Mesendoderm (in vitro differentiated cells): Measurements from ENCODE around the gene WNK2.
"Not testable (repeated sequence)": the region's sequence is repeated elsewhere in the genome, so short reads cannot be mapped to it uniquely, and the experiment has no call there.

Source experiments
- DNase-seq: peaks from one replicate; pipeline ENCODE4 v3.0.0; 2013
- H2AK5ac ChIP-seq: 2 replicates; pipeline ENCODE4 v1.6.1; 2013; ENCODE audit warnings: low read length, inconsistent platforms
- H2BK120ac ChIP-seq: 2 replicates; pipeline ENCODE4 v1.6.1; 2013; ENCODE audit warnings: low read depth, mild to moderate bottlenecking, low read length, moderate library complexity, mixed read lengths
- H2BK15ac ChIP-seq: replicated peaks from 2 replicates; pipeline ENCODE4 v1.6.1; 2013; ENCODE audit warnings: low read depth, mild to moderate bottlenecking, moderate library complexity
- H2BK5ac ChIP-seq: 2 replicates; pipeline ENCODE4 v1.6.1; 2013; ENCODE audit warnings: low read length, inconsistent platforms
- H3K18ac ChIP-seq: 2 replicates; pipeline ENCODE4 v1.6.1; 2013; ENCODE audit warnings: mild to moderate bottlenecking, low read length, mixed read lengths
- H3K23ac ChIP-seq: one replicate; pipeline ENCODE4 v1.6.1; 2013; ENCODE audit warnings: low read length
- H3K27ac ChIP-seq: 2 replicates; pipeline ENCODE4 v1.5.1; 2013; ENCODE audit warnings: low read depth, mild to moderate bottlenecking, inconsistent platforms, low read length, moderate library complexity
- H3K27me3 ChIP-seq: 2 replicates; pipeline ENCODE4 v1.6.1; 2013; ENCODE audit warnings: low read length, control low read depth, mild to moderate bottlenecking, inconsistent platforms; ENCODE audit not compliant: insufficient read depth, poor library complexity
- H3K36me3 ChIP-seq: 2 replicates; pipeline ENCODE4 v1.6.1; 2013; ENCODE audit warnings: low read length, inconsistent platforms; ENCODE audit not compliant: control insufficient read depth, insufficient read depth
- H3K4ac ChIP-seq: one replicate; pipeline ENCODE4 v1.6.1; 2013; ENCODE audit warnings: low read depth, mild to moderate bottlenecking, low read length, moderate library complexity
- H3K4me1 ChIP-seq: 2 replicates; pipeline ENCODE4 v1.6.1; 2013; ENCODE audit warnings: low read depth, low read length, inconsistent platforms; ENCODE audit not compliant: control insufficient read depth
- H3K4me2 ChIP-seq: 2 replicates; pipeline ENCODE4 v1.6.1; 2013; ENCODE audit warnings: low read length
- H3K4me3 ChIP-seq: 2 replicates; pipeline ENCODE4 v1.5.1; 2013; ENCODE audit warnings: mild to moderate bottlenecking, low read length
- H3K56ac ChIP-seq: one replicate; pipeline ENCODE4 v1.6.1; 2013; ENCODE audit warnings: low read length
- H3K79me1 ChIP-seq: 2 replicates; pipeline ENCODE4 v1.6.1; 2013; ENCODE audit warnings: low read length, inconsistent platforms
- H3K79me2 ChIP-seq: 2 replicates; pipeline ENCODE4 v1.6.1; 2013; ENCODE audit warnings: mild to moderate bottlenecking, low read length; ENCODE audit not compliant: control insufficient read depth, insufficient read depth
- H3K9ac ChIP-seq: 2 replicates; pipeline ENCODE4 v1.6.1; 2013; ENCODE audit warnings: low read length, inconsistent platforms
- H4K5ac ChIP-seq: one replicate; pipeline ENCODE4 v1.6.1; 2013; ENCODE audit warnings: low read length
- H4K8ac ChIP-seq: one replicate; pipeline ENCODE4 v1.6.1; 2013; ENCODE audit warnings: low read depth, mild to moderate bottlenecking, control low read depth, low read length, moderate library complexity
- WGBS: extraction: QIAGEN DNeasy Blood & Tissue Kit; methylation state at CpG from one replicate; pipeline ENCODE4 v1.1.7; 2013; ENCODE audit warnings: low lambda C conversion rate, missing lambda C conversion rate; ENCODE audit not compliant: insufficient coverage; ENCODE audit errors: extremely low coverage; 5-methylcytosine and 5-hydroxymethylcytosine counted together

The WNK2 gene

GRCh38 chr9:93347371-93347975, 163.5 kb downstream of the WNK2 start:
- H3K27me3 ChIP-seq, DNase-seq, H3K9ac ChIP-seq, H3K4me3 ChIP-seq, H3K4ac ChIP-seq, H4K5ac ChIP-seq, H2BK120ac ChIP-seq, H3K27ac ChIP-seq, H3K4me2 ChIP-seq, H4K8ac ChIP-seq, H2BK5ac ChIP-seq, H2AK5ac ChIP-seq, H3K18ac ChIP-seq, H3K56ac ChIP-seq, H3K23ac ChIP-seq, H2BK15ac ChIP-seq, H3K79me1 ChIP-seq, H3K36me3 ChIP-seq, H3K4me1 ChIP-seq: not testable (repeated sequence)
- peaks cover 12% of the 10 kb centered on the region for H3K79me2 ChIP-seq
- WGBS = no CpG with 5 or more reads among the region's 9 CpGs

DNA sequence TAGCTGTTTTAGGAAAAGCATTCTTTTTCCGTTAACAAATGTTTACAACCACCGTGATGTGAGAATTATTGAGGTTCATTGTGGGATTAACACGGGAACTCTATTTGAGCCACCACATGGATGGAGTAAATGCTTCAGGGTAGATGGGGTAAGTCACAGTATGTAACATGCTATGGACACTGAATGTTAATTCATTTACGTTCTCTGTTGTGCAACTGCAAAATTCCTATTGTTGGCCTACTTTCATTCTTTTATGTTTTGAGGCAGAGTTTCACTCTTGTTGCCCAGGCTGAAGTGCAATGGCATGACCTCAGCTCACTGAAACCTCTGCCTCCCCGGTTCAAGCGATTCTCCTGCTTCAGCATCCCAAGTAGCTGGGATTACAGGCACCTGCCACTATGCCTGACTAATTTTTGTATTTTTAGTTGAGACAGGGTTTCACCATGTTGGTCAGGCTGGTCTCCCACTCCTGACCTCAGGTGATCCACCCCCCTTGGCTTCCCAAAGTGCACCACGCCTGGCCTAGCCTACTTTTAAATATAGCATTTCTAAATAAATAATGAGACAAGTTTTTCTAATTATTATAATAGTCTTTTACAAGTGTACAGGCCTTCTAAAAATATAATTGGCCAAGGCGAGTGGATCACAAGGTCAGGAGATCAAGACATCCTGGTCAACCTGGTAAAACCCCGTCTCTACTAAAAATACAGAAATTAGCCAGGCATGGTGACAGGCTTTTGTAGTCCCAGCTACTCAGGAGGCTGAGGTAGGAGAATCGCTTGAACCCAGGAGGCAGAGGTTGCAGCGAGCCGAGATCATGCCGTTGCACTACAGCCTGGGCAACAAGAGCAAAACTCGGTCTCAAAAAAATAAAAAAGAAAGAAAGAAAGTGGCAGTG, 169.7 kb downstream of the WNK2 start:
- H4K8ac ChIP-seq, H2AK5ac ChIP-seq, H3K79me2 ChIP-seq, DNase-seq, H3K4ac ChIP-seq, H3K27me3 ChIP-seq, H4K5ac ChIP-seq, H3K4me1 ChIP-seq, H3K4me3 ChIP-seq, H2BK120ac ChIP-seq, H3K4me2 ChIP-seq, H3K23ac ChIP-seq, H3K79me1 ChIP-seq, H3K9ac ChIP-seq, H3K36me3 ChIP-seq: not testable (repeated sequence)
- WGBS = no CpG with 5 or more reads among the region's 14 CpGs
- Histone ChIP-seq H2BK15ac (peak overlapping the region; percentile 92), H2BK5ac (peak overlapping the region; percentile 8), H3K27ac (peak overlapping the region; percentile 12), H3K18ac (peak overlapping the region; percentile 70), H3K56ac (peak overlapping the region; percentile 34)

DNA sequence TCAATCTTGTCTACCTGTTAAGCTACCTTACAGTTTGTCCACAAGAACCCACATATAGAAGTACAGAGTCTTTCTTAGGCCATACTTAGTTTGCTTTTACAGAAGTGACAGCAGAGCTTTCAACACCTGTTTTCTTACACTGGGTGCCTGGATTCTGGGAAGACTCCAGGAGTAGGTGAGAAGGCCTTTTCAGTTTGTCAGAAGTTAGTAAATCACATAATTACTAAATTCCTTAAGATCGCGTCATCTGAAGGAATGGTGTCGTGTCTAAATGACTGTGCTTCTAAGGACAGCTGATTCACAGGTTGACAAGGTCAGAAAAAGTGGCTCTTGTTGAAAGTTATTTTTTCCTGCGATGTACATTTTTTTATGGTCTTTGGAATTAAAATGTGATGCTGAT, 170.5 kb downstream of the WNK2 start:
- Histone ChIP-seq H3K27me3 (no peaks in the 10 kb centered on the region), H2BK15ac (peak overlapping the region; percentile 92), H3K4ac (no peak overlapping the region), H3K36me3 (no peaks in the 10 kb centered on the region), H3K4me3 (no peak overlapping the region), H3K27ac (peak overlapping the region; percentile 12), H2BK120ac (no peak overlapping the region), H3K4me2 (no peak overlapping the region), H4K8ac (no peak overlapping the region), H3K23ac (no peak overlapping the region), H3K56ac (peak overlapping the region; percentile 34), H3K79me2 (peaks cover 1% of the 10 kb centered on the region), H3K4me1 (peaks cover 6% of the 10 kb centered on the region), H2AK5ac (no peak overlapping the region), H2BK5ac (no peak overlapping the region), H3K79me1 (no peaks in the 10 kb centered on the region), H3K9ac (no peak overlapping the region), H3K18ac (peak overlapping the region; percentile 70), H4K5ac (no peak overlapping the region)
- no CpG with 5 or more reads among the region's 4 CpGs for WGBS
- peak; percentile 82 for DNase-seq

GRCh38 chr9:93355827-93356226, 171.9 kb downstream of the WNK2 start:
- Histone ChIP-seq H2BK120ac (no peak overlapping the region), H2BK15ac (no peak overlapping the region), H3K79me1 (no peaks in the 10 kb centered on the region), H3K4me2 (no peak overlapping the region), H3K23ac (no peak overlapping the region), H3K36me3 (no peaks in the 10 kb centered on the region), H4K5ac (no peak overlapping the region), H4K8ac (no peak overlapping the region), H3K18ac (no peak overlapping the region), H3K27me3 (no peaks in the 10 kb centered on the region), H2AK5ac (no peak overlapping the region), H3K4me1 (peaks cover 6% of the 10 kb centered on the region), H3K27ac (no peak overlapping the region), H3K4ac (no peak overlapping the region), H3K9ac (no peak overlapping the region), H3K4me3 (no peak overlapping the region), H2BK5ac (peak overlapping the region; percentile 58), H3K79me2 (peaks cover 1% of the 10 kb centered on the region), H3K56ac (peak overlapping the region; percentile 56)
- no CpG with 5 or more reads among the region's 2 CpGs for WGBS
- no peak for DNase-seq

DNA sequence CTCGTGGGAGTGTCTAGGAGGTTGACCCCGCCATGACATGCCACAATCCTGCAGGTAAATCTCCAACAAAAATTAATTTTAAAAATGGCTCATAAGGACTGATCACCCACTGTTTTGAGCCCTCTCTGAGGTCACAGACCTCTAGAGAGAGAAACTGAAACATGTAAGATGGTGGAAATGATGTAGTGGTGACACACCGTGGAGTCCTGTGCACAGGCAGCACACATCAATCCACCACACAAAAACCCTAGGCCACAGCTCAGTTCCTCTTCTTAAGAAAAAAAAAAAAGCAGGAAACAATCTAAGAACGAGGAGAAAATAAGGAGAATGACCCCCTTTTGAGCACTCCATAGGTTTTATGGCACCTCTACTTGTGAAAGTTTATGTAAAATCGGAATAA, 173.7 kb downstream of the WNK2 start:
- Histone ChIP-seq H3K36me3 (no peaks in the 10 kb centered on the region), H3K4ac (peak overlapping the region; percentile 55), H3K18ac (peak overlapping the region; percentile 30), H4K5ac (no peak overlapping the region), H3K9ac (no peak overlapping the region), H3K27ac (no peak overlapping the region), H3K4me1 (peaks cover 6% of the 10 kb centered on the region), H3K56ac (no peak overlapping the region), H3K79me1 (no peaks in the 10 kb centered on the region), H3K79me2 (peaks cover 1% of the 10 kb centered on the region), H3K4me2 (no peak overlapping the region), H3K27me3 (no peaks in the 10 kb centered on the region), H2AK5ac (peak overlapping the region; percentile 29), H3K23ac (no peak overlapping the region), H2BK120ac (no peak overlapping the region), H3K4me3 (no peak overlapping the region), H2BK5ac (no peak overlapping the region), H4K8ac (no peak overlapping the region), H2BK15ac (no peak overlapping the region)
- WGBS = no CpG with 5 or more reads among the region's 5 CpGs
- DNase-seq = no peak
